Smooth muscle cell (in vitro differentiated cells): Measurements from ENCODE around the gene STYK1. TPM values are rescaled to one million over a fixed set of nuclear protein-coding genes. Genes with fewer than 3 reads are reported as not detected.

Source experiments
- DNase-seq: peaks from one replicate; lab custom pipeline; 2025; ENCODE audit not compliant: unreplicated experiment; lab: John Stamatoyannopoulos, UW
- H2AFZ ChIP-seq: fragments of 200-600 bp; sonication (generic); 2 replicates; pipeline ENCODE4 v1.6.0; 2016; ENCODE audit warnings: antibody characterized with exemption, low read depth, mild to moderate bottlenecking
- H3F3A ChIP-seq: fragments of 200-600 bp; sonication (generic); 2 replicates; pipeline ENCODE4 v1.6.0; 2017; ENCODE audit warnings: antibody characterized with exemption, low read depth
- H3K27ac ChIP-seq: fragments of 200-600 bp; sonication (generic); 2 replicates; pipeline ENCODE4 v1.5.1; 2016; ENCODE audit warnings: low read depth, mild to moderate bottlenecking
- H3K27me3 ChIP-seq: fragments of 200-600 bp; sonication (generic); 2 replicates; pipeline ENCODE4 v1.6.1; 2016; ENCODE audit warnings: low read depth, mild to moderate bottlenecking
- H3K36me3 ChIP-seq: fragments of 200-600 bp; sonication (generic); 2 replicates; pipeline ENCODE4 v1.5.1; 2016; ENCODE audit warnings: low read depth
- H3K4me1 ChIP-seq: fragments of 200-600 bp; sonication (generic); 2 replicates; pipeline ENCODE4 v1.5.1; 2016; ENCODE audit warnings: low read depth
- H3K4me2 ChIP-seq: fragments of 200-600 bp; sonication (generic); 2 replicates; pipeline ENCODE4 v1.6.0; 2016; ENCODE audit warnings: mild to moderate bottlenecking
- H3K4me3 ChIP-seq: fragments of 200-600 bp; sonication (generic); 2 replicates; pipeline ENCODE4 v1.5.1; 2016; ENCODE audit warnings: mild to moderate bottlenecking
- H3K79me2 ChIP-seq: fragments of 200-600 bp; sonication (generic); 2 replicates; pipeline ENCODE4 v1.6.0; 2016; ENCODE audit warnings: low read depth, mild to moderate bottlenecking
- H3K9ac ChIP-seq: fragments of 200-600 bp; sonication (generic); 2 replicates; pipeline ENCODE4 v1.6.0; 2016; ENCODE audit warnings: low read depth
- H3K9me3 ChIP-seq: fragments of 200-600 bp; sonication (generic); replicated peaks from 2 replicates; pipeline ENCODE4 v1.5.1; 2016; ENCODE audit warnings: low read depth
- H4K20me1 ChIP-seq: fragments of 200-600 bp; sonication (generic); 2 replicates; pipeline ENCODE4 v1.6.0; 2016; ENCODE audit warnings: low read depth
- WGBS: methylation state at CpG from one replicate; pipeline ENCODE4 v1.1.7; 2016; ENCODE audit warnings: low lambda C conversion rate; 5-methylcytosine and 5-hydroxymethylcytosine counted together
- polyA plus RNA-seq: library from polyadenylated mRNA; unstranded; fragments of >200 nt; fragmentation: Nextera tagmentation; extraction: Ambion mirVana; gene quantifications from 2 replicates; pipeline ENCODE4 v1.2.1, GENCODE V29; 2016
- total RNA-seq: library from RNA; depleted of rRNA; stranded (reverse); fragments of >200 nt; gene quantifications from 2 replicates; pipeline ENCODE4 v1.2.3, GENCODE V29; 2014
- TF ChIP-seq, protein P1 (sequence below): fragments of 200-600 bp; sonication (generic); IDR thresholded peaks from 2 replicates; pipeline ENCODE4 v1.5.1; 2017; ENCODE audit warnings: borderline replicate concordance, mild to moderate bottlenecking, antibody characterized with exemption; ENCODE audit not compliant: insufficient read depth, poor library complexity, severe bottlenecking

STYK1 gene
- total and polyA plus RNA-seq, 2 experiments from 2014 or later = 0.24 to 1.2 TPM

GRCh38 chr12:10672231-10672868 lies 1.5 kb downstream of the STYK1 start:
- Histone ChIP-seq H3K4me2 (no peak overlapping the region), H3K36me3 (no peaks in the 10 kb centered on the region), H3F3A (no peaks in the 10 kb centered on the region), H3K4me1 (no peaks in the 10 kb centered on the region), H3K27ac (no peak overlapping the region), H3K79me2 (no peaks in the 10 kb centered on the region), H3K4me3 (no peak overlapping the region), H3K9ac (no peak overlapping the region), H4K20me1 (no peaks in the 10 kb centered on the region), H2AFZ (no peak overlapping the region), H3K9me3 (no peaks in the 10 kb centered on the region), H3K27me3 (no peaks in the 10 kb centered on the region)
- TF ChIP-seq, protein P1, sequence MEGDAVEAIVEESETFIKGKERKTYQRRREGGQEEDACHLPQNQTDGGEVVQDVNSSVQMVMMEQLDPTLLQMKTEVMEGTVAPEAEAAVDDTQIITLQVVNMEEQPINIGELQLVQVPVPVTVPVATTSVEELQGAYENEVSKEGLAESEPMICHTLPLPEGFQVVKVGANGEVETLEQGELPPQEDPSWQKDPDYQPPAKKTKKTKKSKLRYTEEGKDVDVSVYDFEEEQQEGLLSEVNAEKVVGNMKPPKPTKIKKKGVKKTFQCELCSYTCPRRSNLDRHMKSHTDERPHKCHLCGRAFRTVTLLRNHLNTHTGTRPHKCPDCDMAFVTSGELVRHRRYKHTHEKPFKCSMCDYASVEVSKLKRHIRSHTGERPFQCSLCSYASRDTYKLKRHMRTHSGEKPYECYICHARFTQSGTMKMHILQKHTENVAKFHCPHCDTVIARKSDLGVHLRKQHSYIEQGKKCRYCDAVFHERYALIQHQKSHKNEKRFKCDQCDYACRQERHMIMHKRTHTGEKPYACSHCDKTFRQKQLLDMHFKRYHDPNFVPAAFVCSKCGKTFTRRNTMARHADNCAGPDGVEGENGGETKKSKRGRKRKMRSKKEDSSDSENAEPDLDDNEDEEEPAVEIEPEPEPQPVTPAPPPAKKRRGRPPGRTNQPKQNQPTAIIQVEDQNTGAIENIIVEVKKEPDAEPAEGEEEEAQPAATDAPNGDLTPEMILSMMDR = no peak
- no peak for DNase-seq
- 89% methylated on average over 15 of the region's 15 CpGs for WGBS

DNA sequence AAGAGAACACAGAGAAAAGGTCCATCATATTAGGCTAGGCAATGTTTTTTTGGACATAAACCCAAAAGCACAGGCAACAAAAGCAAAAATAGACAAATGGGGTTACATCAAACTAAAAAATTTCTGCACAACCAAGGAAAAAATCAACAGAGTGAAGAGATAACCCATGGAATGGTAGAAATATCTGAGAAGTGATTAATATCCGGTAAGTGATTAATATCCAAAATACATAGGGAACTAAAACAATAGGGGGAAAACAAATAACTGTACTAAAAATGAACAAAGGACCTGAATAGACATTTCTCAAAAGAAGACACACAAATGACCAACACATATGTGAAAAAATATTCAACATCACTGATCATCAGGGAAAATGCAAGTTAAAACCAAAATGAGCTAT lies 4.3 kb downstream of the STYK1 start:
- Histone ChIP-seq H3K4me1 (no peaks in the 10 kb centered on the region), H3K9ac (no peak overlapping the region), H4K20me1 (no peaks in the 10 kb centered on the region), H3K27me3 (no peaks in the 10 kb centered on the region), H3K9me3 (no peaks in the 10 kb centered on the region), H3K4me2 (no peak overlapping the region), H3K27ac (no peak overlapping the region), H3K36me3 (no peaks in the 10 kb centered on the region), H3F3A (no peaks in the 10 kb centered on the region), H2AFZ (no peak overlapping the region), H3K79me2 (no peaks in the 10 kb centered on the region), H3K4me3 (no peak overlapping the region)
- 97% methylated on average over 1 of the region's 1 CpG for WGBS
- DNase-seq = no peak
- TF ChIP-seq, protein P1 = no peak

DNA sequence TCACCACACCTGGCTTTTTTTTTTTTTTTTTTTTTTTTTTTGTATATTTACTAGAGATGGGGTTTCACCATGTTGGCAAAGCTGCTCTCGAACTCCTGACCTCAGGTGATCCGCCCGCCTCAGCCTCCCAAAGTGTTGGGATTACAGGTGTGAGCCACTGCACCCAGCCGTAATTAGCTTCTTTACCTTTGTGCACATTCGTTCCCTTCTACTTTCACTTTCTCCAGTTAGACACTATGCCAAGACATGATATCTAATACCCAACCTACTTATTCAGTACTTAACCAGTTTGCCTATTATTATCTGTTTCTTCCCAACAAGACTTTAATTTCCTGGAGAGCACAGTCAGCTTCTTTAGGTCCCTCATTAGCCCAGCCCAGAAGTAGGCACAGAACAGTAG lies 5.3 kb downstream of the STYK1 start:
- Histone ChIP-seq H3K4me3 (no peak overlapping the region), H3F3A (no peaks in the 10 kb centered on the region), H3K27me3 (no peaks in the 10 kb centered on the region), H3K4me1 (no peaks in the 10 kb centered on the region), H3K79me2 (no peaks in the 10 kb centered on the region), H3K27ac (no peak overlapping the region), H3K9me3 (no peaks in the 10 kb centered on the region), H2AFZ (no peak overlapping the region), H4K20me1 (no peaks in the 10 kb centered on the region), H3K36me3 (no peaks in the 10 kb centered on the region), H3K9ac (no peak overlapping the region), H3K4me2 (no peak overlapping the region)
- TF ChIP-seq, protein P1 = no peak
- 94% methylated on average over 5 of the region's 5 CpGs for WGBS
- no peak for DNase-seq

DNA sequence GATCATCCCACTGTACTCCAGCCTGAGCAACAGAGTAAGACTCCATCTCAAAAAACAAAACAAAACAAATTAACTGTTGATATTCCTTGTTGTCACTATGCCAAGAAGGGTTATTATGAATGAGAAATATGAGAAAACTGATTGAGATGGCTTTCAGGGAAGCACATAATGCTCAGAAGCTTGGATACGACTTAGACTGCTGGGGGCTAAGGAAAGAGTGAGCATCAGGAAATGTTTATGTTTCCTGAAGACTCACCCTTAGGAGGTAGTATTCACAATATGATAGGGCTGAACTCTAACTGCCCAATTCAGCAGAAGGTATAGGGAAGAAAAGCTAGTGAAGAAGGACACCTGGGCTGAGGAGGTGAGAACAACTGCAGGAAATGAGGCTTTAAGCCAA lies 6.3 kb downstream of the STYK1 start:
- Histone ChIP-seq H2AFZ (no peak overlapping the region), H3K4me1 (no peaks in the 10 kb centered on the region), H3K4me3 (no peak overlapping the region), H3K79me2 (no peaks in the 10 kb centered on the region), H4K20me1 (no peaks in the 10 kb centered on the region), H3K9me3 (no peaks in the 10 kb centered on the region), H3F3A (no peaks in the 10 kb centered on the region), H3K36me3 (no peaks in the 10 kb centered on the region), H3K4me2 (no peak overlapping the region), H3K9ac (no peak overlapping the region), H3K27ac (no peak overlapping the region), H3K27me3 (no peaks in the 10 kb centered on the region)
- TF ChIP-seq, protein P1 = no peak
- DNase-seq = no peak
- WGBS = 81% methylated on average over 1 of the region's 1 CpG
